Psoas muscle (tissue), 8 donors: ENCODE measurements around the gene SEC61A1. TPM values are rescaled to one million over a fixed set of nuclear protein-coding genes. Genes with fewer than 3 reads are reported as not detected.

Experiments
- ATAC-seq, 4 donors: fragments of 200-7000 bp; cut with Tn5 transposase; one replicate each; pipeline ENCODE4 v1.9.1; 2020; ENCODE audit warnings: moderate library complexity in 3 of 4, mild to moderate bottlenecking in 2 of 4
- DNase-seq, 2 donors: peaks; one replicate each; pipeline ENCODE4 v3.0.0-alpha.2; 2020
- H3K27ac ChIP-seq: fragments of 200-600 bp; one replicate; pipeline ENCODE4 v1.8.0; 2022
- H3K27me3 ChIP-seq, 3 donors: fragments of 200-600 bp in 1 of 3; one replicate each; pipeline versions ENCODE4 v1.6.1 to v1.8.0; 2013 to 2022; ENCODE audit warnings: low read length in 2 of 3, mild to moderate bottlenecking in 2 of 3, moderate library complexity in 1 of 3; ENCODE audit not compliant: insufficient read depth in 3 of 3
- H3K36me3 ChIP-seq, 2 donors: fragments of 200-600 bp in 1 of 2; one replicate each; pipeline versions ENCODE4 v1.6.1 to v1.8.0; 2013 to 2022; ENCODE audit warnings: low read depth in 1 of 2, mild to moderate bottlenecking in 1 of 2, moderate library complexity in 1 of 2; ENCODE audit not compliant: insufficient read depth in 1 of 2
- H3K4me1 ChIP-seq: fragments of 200-600 bp; one replicate; pipeline ENCODE4 v1.8.0; 2022
- H3K4me3 ChIP-seq: fragments of 200-600 bp; one replicate; pipeline ENCODE4 v1.8.0; 2022; ENCODE audit warnings: mild to moderate bottlenecking
- H3K9me3 ChIP-seq: fragments of 200-600 bp; one replicate; pipeline ENCODE4 v1.8.0; 2022
- CTCF ChIP-seq: fragments of 200-600 bp; IDR thresholded peaks from one replicate; pipeline ENCODE4 v1.8.0; 2022; ENCODE audit warnings: antibody characterized with exemption
- WGBS, 3 donors: extraction: QIAGEN DNeasy Blood & Tissue Kit; methylation state at CpG; one replicate each; pipeline versions ENCODE4 v1.1.6 to v1.1.7; 2013; 5-methylcytosine and 5-hydroxymethylcytosine counted together
- intact Hi-C, 2 donors: fragments of 100-400 bp; cut with DNase I; formaldehyde crosslinking; loops; one replicate each; pipeline versions ENCODE4 v1.11.0 to v1.14.2; 2022
- polyA plus RNA-seq, 3 donors: library from polyadenylated mRNA; stranded (reverse); fragments of 200-250 nt; gene quantifications; one replicate each; pipeline ENCODE4 v1.2.3, GENCODE V29; 2013
- total RNA-seq, 4 donors: library from RNA; stranded (reverse); fragmentation: NEBNext Ultra II Directional in 2 of 4; extraction: Animal tissue kit (Norgen Biotek cat#: 25700) in 2 of 4; gene quantifications; one replicate each; pipeline versions ENCODE4 v1.2.1 to v1.2.4, GENCODE V29; 2021 to 2023
- donor health status: healthy with polysubstance abuse.
- donor health status: DM: no; HTN: no; CAD: no; lungs with moderate emphysema.
- donor health status: Bipolar disorder and iron deficiency.
- donor health status: healthy.
- donor health status: DM: yes; HTN: yes; CAD: no.
- donor health status: DM: no; HTN: no; CAD: no.
- donor health status: DM: no; HTN: no; CAD: no.
- donor health status: DM: yes; HTN: yes; CAD: no.

The SEC61A1 gene
- total and polyA plus RNA-seq, 7 donors, result 40.1 to 136 (median 89.3) TPM

DNA sequence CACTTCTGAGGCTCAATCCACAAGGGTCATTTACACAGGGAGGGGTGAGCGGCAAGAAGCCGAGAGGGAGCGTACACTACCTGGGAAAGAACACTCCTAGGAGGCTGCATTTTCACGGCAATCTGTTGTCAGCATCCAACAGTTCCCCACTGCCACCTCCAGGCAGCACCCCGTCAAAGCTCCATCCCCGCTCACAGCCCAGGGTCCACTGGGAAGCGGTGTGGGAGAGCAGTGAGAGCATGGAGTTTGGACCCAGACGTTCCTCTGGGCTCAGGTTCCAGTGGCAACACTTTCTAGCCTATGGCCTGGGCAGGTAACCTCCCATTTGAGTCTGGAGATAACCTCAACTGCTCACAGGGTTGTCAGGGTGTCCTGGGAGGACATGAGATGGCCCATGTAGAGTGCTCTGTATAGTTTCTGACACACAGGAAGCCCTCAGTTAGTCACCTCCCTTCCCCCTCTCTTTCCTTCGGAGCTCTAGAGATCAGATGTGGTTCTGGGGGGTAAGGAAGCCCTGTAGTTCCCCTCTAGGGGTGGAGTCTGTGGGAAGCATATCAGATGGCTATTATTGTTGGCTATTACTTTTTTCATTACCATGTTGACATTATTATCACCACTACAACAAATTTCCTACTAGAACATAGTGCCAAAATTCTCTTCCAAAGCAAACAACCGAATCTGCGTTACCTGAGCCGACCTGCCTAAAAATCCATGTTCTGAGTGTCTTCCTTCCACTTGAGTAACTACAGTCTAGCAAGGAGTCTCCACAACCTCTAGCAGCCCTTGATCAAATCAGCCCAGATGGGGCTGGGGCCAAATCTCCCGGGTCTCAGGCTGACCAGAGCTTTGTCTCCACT lies 42.3 kb downstream of the SEC61A1 start:
- peak in 2 of 4 donors; percentile 8 to 28 for ATAC-seq
- intact Hi-C loops, result loop anchor here (5.0 to 10.0 kb wide), 4 partner anchors 38 to 513 kb away; no protein-coding TSS in a partner anchor
- no peak for DNase-seq
- H3K27me3 ChIP-seq, result no peaks in the 10 kb centered on the region
- no peak overlapping the region for H3K27ac ChIP-seq
- WGBS, 3 donors, result 83 to 88% (median 87%) methylated on average over 13 of the region's 13 CpGs
- peaks cover 4% of the 10 kb centered on the region for H3K4me1 ChIP-seq
- H3K9me3 ChIP-seq, result no peaks in the 10 kb centered on the region
- H3K4me3 ChIP-seq, result no peak overlapping the region
- peaks cover 7 to 65% of the 10 kb centered on the region in 2 donors for H3K36me3 ChIP-seq
- no peak for TF ChIP-seq CTCF

GRCh38 chr3:128095222-128095703 lies 43.0 kb downstream of the SEC61A1 start:
- TF ChIP-seq CTCF, result peak; percentile 88
- no peaks in the 10 kb centered on the region for H3K9me3 ChIP-seq
- DNase-seq, result peak; percentile 76 to 88
- intact Hi-C loops, result loop anchor here in 1 of 2 donors (5.0 to 10.0 kb wide), 3 partner anchors 37 to 402 kb away; no protein-coding TSS in a partner anchor
- H3K4me1 ChIP-seq, result peaks cover 4% of the 10 kb centered on the region
- no peak overlapping the region for H3K4me3 ChIP-seq
- no peaks in the 10 kb centered on the region for H3K27me3 ChIP-seq
- H3K27ac ChIP-seq, result peak overlapping the region; percentile 30
- peak; percentile 96 to 100 (median 98) for ATAC-seq
- WGBS, 3 donors, result 61 to 82% (median 72%) methylated on average over 6 of the region's 6 CpGs
- peaks cover 7 to 72% of the 10 kb centered on the region in 2 donors for H3K36me3 ChIP-seq

- DNase-seq, result no peak
- no peak for ATAC-seq
- no peaks in the 10 kb centered on the region for H3K27me3 ChIP-seq
- intact Hi-C loops, result loop anchor here in 1 of 2 donors (5.0 to 10.0 kb wide), 3 partner anchors 34 to 399 kb away; no protein-coding TSS in a partner anchor
- WGBS, 3 donors, result 94 to 96% (median 95%) methylated on average over 6 of the region's 6 CpGs
- no peak overlapping the region for H3K27ac ChIP-seq
- H3K36me3 ChIP-seq, result peaks cover 5 to 86% of the 10 kb centered on the region in 2 donors
- no peaks in the 10 kb centered on the region for H3K9me3 ChIP-seq
- no peak overlapping the region for H3K4me3 ChIP-seq
- no peak for TF ChIP-seq CTCF
- peaks cover 4% of the 10 kb centered on the region for H3K4me1 ChIP-seq
Observed at GRCh38 chr3:128098234-128098633, 46.0 kb downstream of the SEC61A1 start.

GRCh38 chr3:128100161-128100560 lies 47.9 kb downstream of the SEC61A1 start:
- ATAC-seq (no peak), DNase-seq (no peak)
- Histone ChIP-seq H3K36me3 (peaks cover 12 to 88% of the 10 kb centered on the region in 2 donors), H3K27ac (no peak overlapping the region), H3K4me3 (no peak overlapping the region), H3K4me1 (peaks cover 4% of the 10 kb centered on the region), H3K27me3 (no peaks in the 10 kb centered on the region), H3K9me3 (no peaks in the 10 kb centered on the region)
- intact Hi-C loops, result no loop called here
- TF ChIP-seq CTCF, result no peak
- WGBS, 3 donors, result 74 to 80% (median 77%) methylated on average over 3 of the region's 3 CpGs
